Prostate gland (tissue), 2 donors: ENCODE results near the gene DOCK4. TPM values are rescaled to one million over a fixed set of nuclear protein-coding genes. Genes with fewer than 3 reads are reported as not detected.

Experiments used
- DNase-seq: peaks from one replicate; pipeline ENCODE4 v3.0.0-alpha.2; 2019; ENCODE audit warnings: low spot score
- H3K27ac ChIP-seq, 2 donors: fragments of 200-600 bp; sonication (generic); 2 replicates each; pipeline ENCODE4 v1.5.1; 2017 to 2019
- H3K27me3 ChIP-seq: fragments of 200-600 bp; sonication (generic); replicated peaks from 2 replicates; pipeline ENCODE4 v1.5.1; 2019; ENCODE audit not compliant: insufficient read depth
- H3K36me3 ChIP-seq, 2 donors: fragments of 200-600 bp; sonication (generic); 1 replicate in 1 of 2; 2 replicates in 1 of 2; pipeline versions ENCODE4 v1.5.1 to v1.8.1; 2017 to 2019
- H3K4me1 ChIP-seq: fragments of 200-600 bp; sonication (generic); replicated peaks from 2 replicates; pipeline ENCODE4 v1.5.1; 2019
- H3K4me3 ChIP-seq, 2 donors: fragments of 200-600 bp; sonication (generic); 2 replicates each; pipeline ENCODE4 v1.5.1; 2017 to 2019
- H3K9me3 ChIP-seq: fragments of 200-600 bp; sonication (generic); 2 replicates; pipeline ENCODE4 v1.5.1; 2017
- POLR2A ChIP-seq: fragments of 450-650 bp; IDR thresholded peaks from one replicate; pipeline ENCODE4 v1.6.1; 2016; ENCODE audit warnings: antibody characterized with exemption, mild to moderate bottlenecking
- POLR2AphosphoS5 ChIP-seq: sonication (generic); formaldehyde crosslinking; IDR thresholded peaks from one replicate; pipeline ENCODE4 v1.6.1; 2017; ENCODE audit warnings: antibody characterized with exemption
- WGBS: methylation state at CpG from one replicate; pipeline ENCODE4 v1.1.5; 2018; 5-methylcytosine and 5-hydroxymethylcytosine counted together
- intact Hi-C: fragments of 100-400 bp; cut with DNase I; formaldehyde crosslinking; loops from one replicate; pipeline ENCODE4 v1.14.2; 2022
- total RNA-seq, 2 donors: library from RNA; depleted of rRNA; stranded (reverse); fragments of >200 nt; gene quantifications; one replicate each; pipeline ENCODE4 v1.1.0, GENCODE V29; 2016
- TF ChIP-seq, protein P1 (sequence below), 4 experiments: fragments of 200-600 bp in 2 of 4; fragments of 450-650 bp in 2 of 4; sonication (generic) in 2 of 4; IDR thresholded peaks; 1 replicate in 3 of 4; 2 replicates in 1 of 4; pipeline ENCODE4 v1.5.1; 2016 to 2019; ENCODE audit warnings: antibody characterized with exemption in 4 of 4, mild to moderate bottlenecking in 2 of 4, moderate library complexity in 2 of 4

The DOCK4 gene
- total RNA-seq, 2 donors from 2014 or later, result 21.8 to 37.4 TPM

DNA sequence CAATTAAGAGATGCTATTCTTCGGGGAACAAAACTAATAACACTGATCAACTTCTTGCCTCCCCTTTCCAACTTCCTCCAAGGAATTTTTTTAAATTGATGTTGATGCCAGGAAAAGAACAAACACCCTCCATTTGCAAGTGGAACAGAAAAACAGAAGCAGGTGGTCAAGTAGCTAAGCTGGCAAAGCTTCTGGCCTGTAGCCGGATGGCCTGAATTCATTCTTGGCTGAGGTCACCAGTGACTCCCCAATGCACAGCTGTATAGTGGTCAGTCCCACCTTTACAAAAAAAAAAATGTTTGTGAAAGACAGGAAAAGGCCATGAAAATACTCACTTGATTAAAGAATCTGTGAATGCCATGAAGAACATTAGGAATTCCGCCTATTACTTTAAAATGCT is 39.1 kb downstream of the DOCK4 start:
- no peaks in the 10 kb centered on the region for H3K4me1 ChIP-seq
- H3K9me3 ChIP-seq, result no peaks in the 10 kb centered on the region
- TF ChIP-seq POLR2A (no peak), POLR2AphosphoS5 (no peak)
- TF ChIP-seq, protein P1, sequence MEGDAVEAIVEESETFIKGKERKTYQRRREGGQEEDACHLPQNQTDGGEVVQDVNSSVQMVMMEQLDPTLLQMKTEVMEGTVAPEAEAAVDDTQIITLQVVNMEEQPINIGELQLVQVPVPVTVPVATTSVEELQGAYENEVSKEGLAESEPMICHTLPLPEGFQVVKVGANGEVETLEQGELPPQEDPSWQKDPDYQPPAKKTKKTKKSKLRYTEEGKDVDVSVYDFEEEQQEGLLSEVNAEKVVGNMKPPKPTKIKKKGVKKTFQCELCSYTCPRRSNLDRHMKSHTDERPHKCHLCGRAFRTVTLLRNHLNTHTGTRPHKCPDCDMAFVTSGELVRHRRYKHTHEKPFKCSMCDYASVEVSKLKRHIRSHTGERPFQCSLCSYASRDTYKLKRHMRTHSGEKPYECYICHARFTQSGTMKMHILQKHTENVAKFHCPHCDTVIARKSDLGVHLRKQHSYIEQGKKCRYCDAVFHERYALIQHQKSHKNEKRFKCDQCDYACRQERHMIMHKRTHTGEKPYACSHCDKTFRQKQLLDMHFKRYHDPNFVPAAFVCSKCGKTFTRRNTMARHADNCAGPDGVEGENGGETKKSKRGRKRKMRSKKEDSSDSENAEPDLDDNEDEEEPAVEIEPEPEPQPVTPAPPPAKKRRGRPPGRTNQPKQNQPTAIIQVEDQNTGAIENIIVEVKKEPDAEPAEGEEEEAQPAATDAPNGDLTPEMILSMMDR (IDR thresholded peaks at IDR 0.05), result no peak
- no peaks in the 10 kb centered on the region for H3K27me3 ChIP-seq
- 91% methylated on average over 3 of the region's 3 CpGs for WGBS
- no peak overlapping the region for H3K27ac ChIP-seq
- DNase-seq, result no peak
- intact Hi-C loops, result no loop called here
- H3K4me3 ChIP-seq, result no peak overlapping the region
- no peaks in the 10 kb centered on the region for H3K36me3 ChIP-seq

DNA sequence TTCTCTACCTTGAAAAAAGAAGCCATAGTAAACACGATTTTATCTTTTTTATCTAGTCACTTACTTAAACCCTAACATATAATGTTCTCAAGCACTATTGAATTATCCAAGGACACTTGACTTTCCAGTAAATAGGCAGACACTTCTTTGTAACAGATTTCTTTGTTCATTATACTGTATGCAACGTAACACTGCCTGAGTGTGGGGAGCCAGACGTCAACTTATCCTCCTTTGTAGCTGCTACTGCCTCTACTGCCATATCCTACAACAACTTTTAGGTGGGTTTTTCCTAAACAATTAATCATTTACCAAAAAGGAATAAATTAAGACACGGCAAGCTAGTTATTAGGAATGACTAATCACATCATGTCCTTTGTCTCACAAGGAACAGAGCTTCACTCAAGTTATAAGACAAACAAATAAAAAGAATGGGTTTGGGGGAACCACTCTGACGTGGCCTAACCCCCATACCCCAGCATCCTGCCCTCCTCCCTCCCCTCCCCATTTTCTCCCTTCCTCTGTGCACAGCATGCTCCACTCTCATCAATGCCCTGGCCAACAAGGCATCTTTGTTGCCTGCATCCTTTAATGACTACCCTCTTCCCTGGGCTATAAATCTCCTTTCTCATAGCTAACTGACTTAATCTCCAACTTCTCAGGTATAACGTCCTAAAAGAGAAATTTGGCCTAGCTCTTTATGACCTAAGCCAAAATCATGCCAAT is 43.3 kb downstream of the DOCK4 start:
- 67% methylated on average over 6 of the region's 6 CpGs for WGBS
- no peaks in the 10 kb centered on the region for H3K36me3 ChIP-seq
- intact Hi-C loops, result no loop called here
- no peak overlapping the region for H3K4me3 ChIP-seq
- H3K27me3 ChIP-seq, result no peaks in the 10 kb centered on the region
- TF ChIP-seq, protein P1 (IDR thresholded peaks at IDR 0.05), result no peak
- TF ChIP-seq POLR2AphosphoS5 (no peak), POLR2A (no peak)
- no peak overlapping the region for H3K27ac ChIP-seq
- no peaks in the 10 kb centered on the region for H3K4me1 ChIP-seq
- DNase-seq, result no peak
- no peaks in the 10 kb centered on the region for H3K9me3 ChIP-seq

DNA sequence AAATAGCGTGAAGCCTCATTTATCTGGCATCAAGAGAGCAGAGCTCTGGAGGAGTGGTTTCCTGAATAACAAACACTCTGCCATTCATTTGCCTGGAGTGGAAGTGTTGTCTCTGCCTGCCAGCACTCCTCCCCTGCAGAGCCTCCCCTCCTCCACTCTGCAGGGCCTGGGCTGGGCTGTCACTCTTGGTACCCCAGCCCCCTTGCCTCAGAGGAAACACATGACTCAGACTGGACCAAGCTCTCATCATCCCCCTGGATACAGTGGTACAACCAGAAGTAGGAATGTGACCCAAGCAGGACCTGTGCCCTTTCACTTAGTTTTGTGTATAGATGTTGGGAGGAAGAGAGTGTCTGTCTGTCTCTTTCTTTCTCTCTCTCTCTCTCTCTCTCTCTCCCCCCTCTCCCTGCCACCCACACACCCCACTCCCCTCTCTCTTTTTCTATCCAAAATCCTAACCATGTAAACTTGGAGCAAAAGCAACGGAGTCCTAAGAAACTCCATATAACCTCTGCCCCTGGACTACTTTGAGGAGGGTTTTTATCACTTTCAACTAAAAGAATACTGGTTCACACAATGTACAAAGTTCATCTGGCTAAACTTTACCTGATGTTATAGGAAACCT is 43.9 kb downstream of the DOCK4 start:
- intact Hi-C loops, result no loop called here
- no peak for DNase-seq
- Histone ChIP-seq H3K27me3 (no peaks in the 10 kb centered on the region), H3K4me1 (no peaks in the 10 kb centered on the region), H3K36me3 (no peaks in the 10 kb centered on the region), H3K9me3 (no peaks in the 10 kb centered on the region), H3K4me3 (no peak overlapping the region), H3K27ac (no peak overlapping the region)
- TF ChIP-seq POLR2AphosphoS5 (no peak), POLR2A (no peak)
- TF ChIP-seq, protein P1 (IDR thresholded peaks at IDR 0.05), result no peak
- WGBS, result 53% methylated on average over 2 of the region's 2 CpGs

DNA sequence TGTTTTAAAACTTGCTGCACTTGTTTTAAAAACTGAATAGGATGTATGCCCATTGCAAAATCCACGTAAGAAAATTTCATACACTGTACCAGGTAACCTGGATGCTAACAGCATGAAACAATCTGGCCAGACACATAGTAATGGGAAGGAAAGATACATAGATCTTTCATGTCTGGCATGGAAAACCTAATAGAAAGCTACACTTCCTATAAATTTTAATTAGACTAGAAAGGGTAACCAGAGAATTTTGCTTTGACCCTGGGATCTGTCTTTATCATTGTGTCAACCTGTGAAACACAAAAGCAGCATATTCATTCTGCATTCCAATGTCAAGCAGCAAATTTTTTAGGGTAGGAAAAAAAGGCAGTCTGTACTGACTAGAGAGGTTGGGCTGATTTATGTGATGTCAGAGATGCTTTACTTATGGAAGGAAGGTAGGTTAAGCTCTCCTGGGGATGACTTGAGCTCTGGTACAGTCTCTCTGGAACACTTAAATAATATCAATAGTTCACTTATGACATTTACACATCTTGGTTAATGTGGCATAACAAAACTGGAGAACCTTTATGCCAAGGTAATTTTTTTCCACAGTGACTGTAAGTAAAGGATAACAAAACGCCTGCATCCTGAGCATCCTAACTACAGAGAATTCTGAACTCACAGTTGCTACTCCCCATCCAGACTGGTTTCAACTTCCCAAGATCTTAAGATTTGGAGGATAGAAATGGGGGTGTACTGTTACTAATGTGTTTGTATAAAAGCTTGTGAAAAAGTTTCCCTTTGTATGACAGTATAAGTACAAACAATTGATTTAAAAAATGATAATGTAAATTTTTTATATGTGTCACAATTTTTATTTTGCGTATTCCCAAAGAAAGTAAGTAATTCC is 44.7 kb downstream of the DOCK4 start:
- intact Hi-C loops, result no loop called here
- WGBS, result 42% methylated on average over 3 of the region's 3 CpGs
- Histone ChIP-seq H3K36me3 (no peaks in the 10 kb centered on the region), H3K4me3 (no peak overlapping the region), H3K27ac (peak overlapping the region in 1 of 2 donors; percentile 48), H3K27me3 (no peaks in the 10 kb centered on the region), H3K9me3 (no peaks in the 10 kb centered on the region), H3K4me1 (no peaks in the 10 kb centered on the region)
- no peak for DNase-seq
- TF ChIP-seq, protein P1 (IDR thresholded peaks at IDR 0.05), result no peak
- no peak for TF ChIP-seq POLR2A
- no peak for TF ChIP-seq POLR2AphosphoS5
